Astrocyte (in vitro differentiated cells and primary cell): ENCODE measurements around the gene CD59. TPM values are rescaled to one million over a fixed set of nuclear protein-coding genes. Genes with fewer than 3 reads are reported as not detected.

ENCODE experiments used
- DNase-seq: peaks from one replicate; pipeline ENCODE4 v3.0.0-alpha.2; 2010; ENCODE audit warnings: low read depth
- FAIRE-seq: peaks from 2 replicates; lab custom pipeline; 2011; peaks lifted over from hg19 to GRCh38; lab: Jason Lieb, UNC
- H2AFZ ChIP-seq: 2 replicates; pipeline ENCODE4 v1.6.0; 2012; ENCODE audit warnings: low read depth, low read length, inconsistent platforms
- H3K27ac ChIP-seq: 2 replicates; pipeline ENCODE4 v1.5.1; 2011; ENCODE audit warnings: low read depth, low read length, inconsistent platforms
- H3K27me3 ChIP-seq: 2 replicates; pipeline ENCODE4 v1.6.0; 2011; ENCODE audit warnings: low read length, inconsistent platforms; ENCODE audit not compliant: insufficient read depth
- H3K36me3 ChIP-seq: 2 replicates; pipeline ENCODE4 v1.5.1; 2011; ENCODE audit warnings: low read length, inconsistent platforms; ENCODE audit not compliant: insufficient read depth
- H3K4me1 ChIP-seq: 2 replicates; pipeline ENCODE4 v1.5.1; 2011; ENCODE audit warnings: low read length, inconsistent platforms; ENCODE audit not compliant: insufficient read depth
- H3K4me2 ChIP-seq: 2 replicates; pipeline ENCODE4 v1.6.0; 2012; ENCODE audit warnings: low read length, inconsistent platforms
- H3K4me3 ChIP-seq: 2 replicates; pipeline ENCODE4 v1.5.1; 2011; ENCODE audit warnings: low read depth, mild to moderate bottlenecking, low read length, inconsistent platforms; ENCODE audit not compliant: insufficient read depth
- H3K79me2 ChIP-seq: 2 replicates; pipeline ENCODE4 v1.6.0; 2012; ENCODE audit warnings: mild to moderate bottlenecking, low read length, inconsistent platforms; ENCODE audit not compliant: insufficient read depth
- H3K9ac ChIP-seq: 2 replicates; pipeline ENCODE4 v1.6.0; 2012; ENCODE audit warnings: mild to moderate bottlenecking, low read length, inconsistent platforms
- H3K9me3 ChIP-seq: 2 replicates; pipeline ENCODE4 v1.5.1; 2012; ENCODE audit warnings: low read depth, mild to moderate bottlenecking, low read length, inconsistent platforms; ENCODE audit not compliant: insufficient read depth
- H4K20me1 ChIP-seq: 2 replicates; pipeline ENCODE4 v1.6.0; 2012; ENCODE audit warnings: low read length, inconsistent platforms; ENCODE audit not compliant: insufficient read depth
- H3K27ac Mint-ChIP-seq: one replicate; pipeline ENCODE4 v1.8.0; 2021; ENCODE audit warnings: mild to moderate bottlenecking, mixed read lengths; ENCODE audit not compliant: unreplicated experiment
- H3K27me3 Mint-ChIP-seq: one replicate; pipeline ENCODE4 v1.8.0; 2021; ENCODE audit warnings: low read depth, mixed read lengths; ENCODE audit not compliant: unreplicated experiment
- H3K36me3 Mint-ChIP-seq: one replicate; pipeline ENCODE4 v1.8.0; 2021; ENCODE audit warnings: low read depth, mixed read lengths; ENCODE audit not compliant: unreplicated experiment
- H3K4me1 Mint-ChIP-seq: one replicate; pipeline ENCODE4 v1.8.0; 2021; ENCODE audit warnings: low read depth, mixed read lengths; ENCODE audit not compliant: unreplicated experiment
- H3K4me3 Mint-ChIP-seq: one replicate; pipeline ENCODE4 v1.8.0; 2021; ENCODE audit warnings: mild to moderate bottlenecking, moderate library complexity, mixed read lengths; ENCODE audit not compliant: unreplicated experiment
- H3K9me3 Mint-ChIP-seq: one replicate; pipeline ENCODE4 v1.8.0; 2021; ENCODE audit warnings: mild to moderate bottlenecking, mixed read lengths; ENCODE audit not compliant: unreplicated experiment
- CTCF ChIP-seq: IDR thresholded peaks from 2 replicates; pipeline ENCODE4 v1.5.1; 2011; ENCODE audit warnings: low read depth, mild to moderate bottlenecking, inconsistent platforms, low read length, moderate library complexity; ENCODE audit not compliant: insufficient read depth
- EZH2 ChIP-seq: IDR thresholded peaks from 2 replicates; pipeline ENCODE4 v1.6.1; 2012; ENCODE audit warnings: mild to moderate bottlenecking, low read length, inconsistent platforms; ENCODE audit not compliant: insufficient read depth
- total RNA-seq: library from RNA; stranded (reverse); gene quantifications from 2 replicates; pipeline ENCODE4 v1.2.1, GENCODE V29; 2021

Gene CD59
- total RNA-seq, 1 donor from 2014 or later = 587 TPM

DNA sequence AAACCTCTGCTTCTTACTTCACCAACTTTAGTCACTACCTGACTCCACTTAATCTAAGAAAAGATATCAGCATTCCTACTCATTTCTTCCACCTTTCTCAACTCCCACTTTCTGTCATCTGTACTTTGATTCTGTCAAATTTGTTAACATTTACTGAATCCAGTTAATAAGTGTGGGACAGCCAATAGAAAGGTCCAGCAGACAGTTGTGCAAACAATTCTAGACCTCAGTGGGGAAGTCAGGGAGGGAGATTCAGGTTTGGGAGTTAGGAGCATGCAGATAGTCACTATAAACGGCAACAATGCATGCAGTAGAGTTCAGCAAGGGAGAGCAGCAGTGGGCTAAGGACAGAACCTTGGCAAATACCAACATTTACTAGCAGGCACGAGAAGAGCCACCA is 34.0 kb upstream of the CD59 start:
- Histone ChIP-seq H2AFZ (no peak overlapping the region), H3K9me3 (no peaks in the 10 kb centered on the region), H4K20me1 (peaks cover 29% of the 10 kb centered on the region), H3K9ac (no peak overlapping the region), H3K27ac (no peak overlapping the region), H3K36me3 (peaks cover 5% of the 10 kb centered on the region), H3K4me1 (peaks cover 16% of the 10 kb centered on the region), H3K27me3 (no peaks in the 10 kb centered on the region), H3K4me3 (no peak overlapping the region), H3K79me2 (peaks cover 31% of the 10 kb centered on the region), H3K4me2 (no peak overlapping the region)
- Mint-ChIP-seq H3K27ac (no peak overlapping the region), H3K27me3 (no peaks in the 10 kb centered on the region), H3K4me1 (peaks cover 10% of the 10 kb centered on the region), H3K9me3 (no peaks in the 10 kb centered on the region), H3K36me3 (no peaks in the 10 kb centered on the region), H3K4me3 (no peak overlapping the region)
- FAIRE-seq (no peak), DNase-seq (no peak)
- TF ChIP-seq EZH2 (no peak), CTCF (no peak)

DNA sequence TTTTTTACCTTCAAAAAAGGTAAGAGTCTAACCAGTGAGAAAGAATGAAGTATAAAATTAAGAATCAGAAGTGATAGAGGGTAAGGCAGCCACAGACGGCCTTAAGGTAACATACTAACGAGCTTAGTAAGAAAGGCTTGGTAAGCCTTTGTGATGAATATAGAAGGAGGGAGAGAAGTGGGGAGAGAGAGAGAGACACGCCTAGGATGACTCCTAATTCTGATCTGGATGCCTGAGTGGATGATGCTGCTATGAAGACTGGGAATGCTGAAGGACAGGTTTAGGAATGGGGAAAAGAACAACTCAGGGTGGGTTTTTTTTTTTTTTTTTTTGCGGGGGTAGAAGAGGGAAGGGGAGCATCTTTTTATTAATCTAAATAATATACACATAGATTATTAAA is 33.3 kb upstream of the CD59 start:
- DNase-seq = no peak
- Histone ChIP-seq H3K4me3 (no peak overlapping the region), H3K9me3 (no peaks in the 10 kb centered on the region), H3K79me2 (peaks cover 31% of the 10 kb centered on the region), H3K4me2 (no peak overlapping the region), H2AFZ (no peak overlapping the region), H3K4me1 (peaks cover 11% of the 10 kb centered on the region), H3K9ac (no peak overlapping the region), H3K27me3 (no peaks in the 10 kb centered on the region), H4K20me1 (peaks cover 29% of the 10 kb centered on the region), H3K27ac (no peak overlapping the region), H3K36me3 (peaks cover 5% of the 10 kb centered on the region)
- Mint-ChIP-seq H3K9me3 (no peaks in the 10 kb centered on the region), H3K4me3 (no peak overlapping the region), H3K36me3 (peaks cover 4% of the 10 kb centered on the region), H3K27ac (no peak overlapping the region), H3K4me1 (peaks cover 10% of the 10 kb centered on the region), H3K27me3 (no peaks in the 10 kb centered on the region)
- TF ChIP-seq CTCF (no peak), EZH2 (no peak)
- no peak for FAIRE-seq

DNA sequence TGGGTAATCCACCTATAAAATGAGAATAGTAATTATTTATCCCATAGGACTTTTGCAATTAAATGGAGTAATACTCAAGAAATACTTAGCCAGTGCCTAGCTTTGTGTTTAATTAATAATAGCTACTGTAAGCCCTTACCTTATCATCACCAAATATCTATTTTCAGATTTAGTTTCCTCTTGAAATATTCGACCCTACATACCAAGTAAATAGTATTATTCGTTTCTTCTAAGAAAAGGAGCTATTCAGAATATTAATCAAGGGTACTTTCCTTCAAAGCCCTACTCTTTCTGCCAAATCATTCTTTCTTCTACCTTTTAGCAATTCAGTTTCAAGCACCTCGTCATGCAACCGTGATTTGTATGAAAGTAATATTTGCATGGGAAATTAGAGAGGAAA is 31.4 kb upstream of the CD59 start:
- Histone ChIP-seq H3K4me2 (no peak overlapping the region), H3K9me3 (no peaks in the 10 kb centered on the region), H2AFZ (no peak overlapping the region), H3K36me3 (peaks cover 11% of the 10 kb centered on the region), H3K9ac (no peak overlapping the region), H3K4me1 (peaks cover 3% of the 10 kb centered on the region), H3K79me2 (peaks cover 15% of the 10 kb centered on the region), H3K27me3 (no peaks in the 10 kb centered on the region), H3K4me3 (no peak overlapping the region), H4K20me1 (peaks cover 19% of the 10 kb centered on the region), H3K27ac (no peak overlapping the region)
- H3K4me3 Mint-ChIP-seq = no peak overlapping the region
- FAIRE-seq = no peak
- no peaks in the 10 kb centered on the region for H3K27me3 Mint-ChIP-seq
- H3K27ac Mint-ChIP-seq = no peak overlapping the region
- peaks cover 4% of the 10 kb centered on the region for H3K36me3 Mint-ChIP-seq
- no peaks in the 10 kb centered on the region for H3K9me3 Mint-ChIP-seq
- no peak for DNase-seq
- TF ChIP-seq EZH2 (no peak), CTCF (no peak)
- peaks cover 7% of the 10 kb centered on the region for H3K4me1 Mint-ChIP-seq
